ENCODE results near the gene SCN11A. TPM values are rescaled to one million over a fixed set of nuclear protein-coding genes. Genes with fewer than 3 reads are reported as not detected.
A peak's percentile ranks its signal among the peaks of the same experiment; 100 is the strongest.

Gene SCN11A
- total RNA-seq (2014; rRNA removed; shearing (Covaris generic)), result not detected in 2 replicates

- DNase-seq (ENCODE audit: low spot score), result peak; percentile 87
Measured at GRCh38 chr3:39051649-39052561, at the start of gene SCN11A, which contains the start of gene WDR48. Gene SCN11A (minus strand): TSS chr3:39051944. CDS start chr3:38950362, 101,582 bp downstream. Gene WDR48 (plus strand): TSS chr3:39052016. CDS start chr3:39052026, 10 bp downstream.

GRCh38 chr3:39101022-39101689 lies 49.4 kb upstream of the SCN11A start:
- DNase-seq (ENCODE audit: low spot score), result peak; percentile 20

DNA sequence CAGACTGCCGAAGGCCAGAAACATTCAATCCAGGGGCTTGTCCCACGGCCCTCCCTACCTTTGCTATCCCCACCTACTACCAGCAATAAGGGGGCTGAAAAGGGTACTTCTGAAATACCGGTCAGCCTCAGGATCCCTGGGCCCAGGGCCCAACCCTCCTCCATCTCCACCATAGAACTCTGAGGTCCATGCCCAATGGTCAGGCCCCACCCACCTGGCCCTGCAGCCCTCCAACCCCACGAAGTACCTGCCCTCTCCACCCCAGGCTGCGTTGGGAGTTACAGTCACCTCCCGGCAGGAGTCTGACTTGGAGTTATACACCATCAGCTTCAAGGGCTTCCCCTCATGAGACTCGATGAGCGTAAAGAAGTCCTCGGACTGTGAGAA lies 48.7 kb upstream of the SCN11A start:
- DNase-seq (ENCODE audit: low spot score), result no peak

- DNase-seq (ENCODE audit: low spot score), result no peak
Measured at GRCh38 chr3:39099738-39100499, 48.2 kb upstream of the SCN11A start.

DNA sequence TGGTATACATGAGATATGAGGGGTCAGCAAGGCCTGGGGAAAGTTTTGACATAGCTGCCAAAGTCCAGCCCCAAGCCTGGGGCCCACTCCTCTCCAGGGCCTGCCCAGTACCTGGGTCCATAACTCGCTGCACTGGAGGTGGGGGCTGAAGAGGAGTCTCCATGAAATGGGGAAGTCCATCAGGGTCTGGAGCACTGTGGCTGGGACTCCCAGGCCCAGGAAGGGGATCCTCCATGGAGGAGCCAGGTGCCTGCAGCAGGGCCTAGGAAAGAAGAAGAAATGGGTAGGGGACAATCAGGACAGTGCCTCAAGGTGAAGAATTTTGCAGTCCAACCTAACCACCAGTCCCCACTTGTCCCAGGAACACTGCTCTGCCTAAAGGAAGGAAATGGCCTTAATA lies 47.5 kb upstream of the SCN11A start:
- DNase-seq (ENCODE audit: low spot score), result no peak

DNA sequence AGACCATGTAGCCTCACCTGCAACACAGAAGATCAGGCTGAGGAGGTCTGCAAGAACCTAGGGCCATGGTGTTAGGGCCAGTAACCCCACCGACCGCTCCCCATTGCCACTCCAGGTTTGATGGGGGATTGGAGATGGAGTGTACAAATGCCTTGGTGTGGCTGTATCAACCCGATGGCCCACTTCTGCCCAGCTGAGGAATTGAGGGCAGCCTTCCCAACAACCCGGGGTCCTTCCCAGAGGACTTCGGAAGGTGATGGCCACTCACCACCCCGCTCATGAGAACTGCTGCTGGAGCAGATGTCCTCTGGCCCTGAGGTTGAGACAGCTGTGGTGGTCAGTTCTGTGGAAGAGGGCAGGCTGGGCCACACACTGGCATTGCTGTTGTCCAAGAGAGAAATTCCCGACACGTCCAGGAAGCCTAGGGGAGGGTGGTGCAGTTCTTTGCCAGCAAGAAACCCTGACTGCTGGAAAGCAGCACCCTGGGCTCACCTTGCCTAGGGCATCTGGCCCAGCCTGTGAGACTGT lies 46.8 kb upstream of the SCN11A start:
- no peak for DNase-seq (ENCODE audit: low spot score)

DNA sequence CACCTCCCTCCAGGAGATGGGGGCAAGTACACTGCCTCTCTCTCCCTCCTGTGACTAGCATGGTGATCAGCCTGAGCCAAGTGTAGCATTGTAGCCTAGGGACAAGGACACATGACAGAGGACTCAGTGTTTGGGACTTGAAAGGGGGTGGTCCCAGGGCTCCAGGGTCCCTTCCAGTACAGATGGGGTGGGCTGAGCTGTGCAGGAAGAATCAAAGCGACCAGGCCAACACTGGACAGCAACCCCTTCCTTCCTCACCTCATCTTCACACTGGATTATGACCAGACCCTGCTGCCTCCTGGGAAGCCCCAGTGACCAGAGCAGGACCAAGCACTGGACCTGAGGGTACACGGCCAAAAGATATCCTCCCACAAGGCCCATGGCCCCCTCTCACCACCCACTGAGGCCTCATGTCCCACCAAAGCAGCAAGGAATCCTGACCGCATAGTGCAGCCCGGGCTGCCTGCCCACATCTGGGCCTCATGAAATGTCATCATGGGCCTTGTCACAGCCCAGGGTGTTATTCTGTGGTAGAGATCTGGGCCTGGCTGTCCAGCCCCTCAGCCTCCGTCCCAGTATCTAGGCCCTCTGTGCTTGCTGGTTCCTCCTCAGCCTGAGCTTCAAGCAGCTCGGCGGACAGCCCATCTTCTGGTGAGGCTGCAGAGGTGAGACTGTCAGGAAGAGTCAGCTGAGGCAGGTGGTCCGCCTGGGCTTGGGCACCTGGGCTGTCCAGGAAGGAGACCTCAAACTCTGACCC lies 46.1 kb upstream of the SCN11A start:
- no peak for DNase-seq (ENCODE audit: low spot score)

- no peak for DNase-seq (ENCODE audit: low spot score)
Measured at GRCh38 chr3:39096775-39097174, 45.0 kb upstream of the SCN11A start.

- DNase-seq (ENCODE audit: low spot score), result no peak
Measured at GRCh38 chr3:39095778-39096177, 44.0 kb upstream of the SCN11A start.

DNA sequence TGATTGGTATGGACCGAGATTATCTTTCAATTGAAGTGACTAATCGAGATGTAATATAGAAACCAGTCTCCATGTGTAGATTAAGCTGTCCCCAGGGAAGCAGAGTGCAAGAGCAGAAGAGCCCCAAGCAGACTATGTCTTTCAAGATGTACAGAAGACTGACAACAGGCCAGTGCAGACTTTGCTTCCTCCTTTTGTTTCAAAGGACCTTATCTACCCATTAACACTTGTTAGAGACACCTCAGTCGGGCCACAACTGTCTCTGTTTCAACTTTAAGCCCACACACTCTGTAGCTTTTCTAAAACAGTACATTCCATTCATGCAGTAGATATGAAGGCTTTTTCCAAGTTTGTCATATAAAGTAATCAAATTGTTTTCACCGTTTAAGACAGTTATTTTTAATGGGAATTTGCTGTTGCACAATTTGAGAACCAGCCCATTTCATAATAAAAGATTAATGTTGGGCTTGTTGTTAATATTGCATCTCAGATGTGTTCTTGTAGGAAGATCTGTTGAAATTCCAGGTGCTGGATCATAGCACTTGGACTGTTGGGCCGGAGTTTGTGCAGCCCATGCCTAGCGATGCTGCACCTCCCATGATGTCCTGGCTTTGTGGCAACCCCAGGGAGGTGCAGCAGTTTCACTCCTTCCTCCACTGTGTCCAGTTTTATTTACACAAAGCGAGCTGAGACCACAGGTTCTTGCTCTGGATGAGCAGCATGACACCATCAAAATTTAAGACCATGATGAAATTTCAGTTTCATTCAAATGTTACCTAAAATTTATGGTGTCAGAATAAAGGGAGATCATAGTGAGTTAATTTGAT lies 43.3 kb upstream of the SCN11A start:
- no peak for DNase-seq (ENCODE audit: low spot score)

DNA sequence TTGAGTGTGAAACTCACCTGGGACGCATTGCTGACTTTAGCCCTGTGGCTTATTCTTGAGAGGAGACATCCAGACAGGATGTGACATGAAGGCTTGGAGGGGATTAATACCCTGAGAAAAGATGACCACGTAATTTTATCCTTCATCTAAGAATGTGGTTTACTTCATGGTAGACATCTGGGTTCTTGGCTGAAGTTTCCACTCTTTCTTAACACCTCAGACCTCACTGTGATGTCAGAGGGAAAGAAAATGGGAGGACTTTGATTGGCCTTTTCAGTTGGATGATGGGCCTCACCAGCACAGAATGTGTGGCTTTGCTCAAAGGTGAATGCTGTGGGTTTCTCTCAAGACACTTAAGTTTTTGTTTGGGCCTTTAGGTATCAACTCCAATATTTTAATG lies 39.2 kb upstream of the SCN11A start:
- no peak for DNase-seq (ENCODE audit: low spot score)

- no peak for DNase-seq (ENCODE audit: low spot score)
Measured at GRCh38 chr3:39088889-39089288, 37.1 kb upstream of the SCN11A start.

- DNase-seq (ENCODE audit: low spot score), result no peak
Measured at GRCh38 chr3:39088456-39088855, 36.7 kb upstream of the SCN11A start.

- no peak for DNase-seq (ENCODE audit: low spot score)
Measured at GRCh38 chr3:39086144-39086543, 34.4 kb upstream of the SCN11A start.

- no peak for DNase-seq (ENCODE audit: low spot score)
Measured at GRCh38 chr3:39082666-39083313, 31.0 kb upstream of the SCN11A start.

GRCh38 chr3:39080026-39080425 lies 28.3 kb upstream of the SCN11A start:
- DNase-seq (ENCODE audit: low spot score), result no peak

- no peak for DNase-seq (ENCODE audit: low spot score)
Measured at GRCh38 chr3:39079530-39079929, 27.8 kb upstream of the SCN11A start.

DNA sequence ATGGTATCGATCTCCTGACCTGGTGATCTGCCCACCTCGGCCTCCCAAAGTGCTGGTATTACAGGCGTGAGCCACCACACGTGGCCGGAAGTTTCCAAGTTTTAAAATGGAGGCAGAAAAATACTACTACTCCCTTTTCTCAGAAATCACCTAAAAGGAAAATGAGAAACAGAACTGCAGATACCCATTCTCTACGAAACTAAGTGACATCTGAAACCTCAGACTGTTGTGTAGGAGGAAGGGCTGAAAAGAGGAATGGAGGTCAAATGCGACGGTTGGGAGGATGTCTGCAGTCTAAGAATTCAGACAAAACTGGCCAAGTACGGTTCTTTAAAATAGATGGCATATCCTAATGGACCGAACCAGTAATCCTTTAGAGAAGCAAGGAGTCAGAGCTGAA lies 24.2 kb upstream of the SCN11A start:
- no peak for DNase-seq (ENCODE audit: low spot score)

DNA sequence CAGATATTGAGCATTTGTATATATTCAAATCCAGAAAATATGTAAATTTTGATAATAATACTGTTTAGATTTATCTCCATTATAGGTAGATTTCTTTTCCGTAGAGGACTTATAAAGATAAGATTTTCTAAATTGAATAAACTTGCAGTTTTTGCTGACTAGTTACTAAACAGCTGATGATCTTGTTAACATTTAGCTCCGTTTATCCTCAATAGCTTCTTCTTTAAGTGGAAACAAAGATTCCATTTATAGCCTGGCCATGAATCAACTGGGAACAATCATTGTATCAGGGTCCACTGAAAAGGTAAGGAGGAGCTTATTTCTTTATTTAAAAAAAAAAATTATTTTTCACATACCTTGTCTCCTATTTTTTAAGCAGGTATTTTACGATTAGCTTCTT lies 16.8 kb upstream of the SCN11A start:
- DNase-seq (ENCODE audit: low spot score), result no peak

DNA sequence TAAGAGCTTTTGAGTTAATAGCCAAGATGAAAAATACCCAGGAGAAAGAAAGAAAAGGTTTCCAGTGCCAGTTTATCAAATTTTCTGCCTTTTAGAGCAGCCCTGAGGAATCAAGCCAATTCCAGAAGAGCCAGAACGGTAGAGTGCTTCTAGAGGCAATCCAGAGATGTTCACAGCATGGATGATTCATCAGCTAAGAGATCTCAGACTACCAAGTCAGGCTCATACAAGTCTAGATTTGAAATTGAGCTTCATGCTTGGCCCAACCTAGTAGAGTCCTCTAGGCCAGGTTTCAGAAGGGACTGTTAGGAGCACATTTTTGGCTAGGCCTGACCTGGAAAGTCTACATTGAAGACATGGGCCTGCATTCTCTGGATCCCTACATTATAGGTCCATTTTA lies 15.5 kb upstream of the SCN11A start:
- no peak for DNase-seq (ENCODE audit: low spot score)
